ENCODE data around the gene VTI1B.

Gene VTI1B

DNA sequence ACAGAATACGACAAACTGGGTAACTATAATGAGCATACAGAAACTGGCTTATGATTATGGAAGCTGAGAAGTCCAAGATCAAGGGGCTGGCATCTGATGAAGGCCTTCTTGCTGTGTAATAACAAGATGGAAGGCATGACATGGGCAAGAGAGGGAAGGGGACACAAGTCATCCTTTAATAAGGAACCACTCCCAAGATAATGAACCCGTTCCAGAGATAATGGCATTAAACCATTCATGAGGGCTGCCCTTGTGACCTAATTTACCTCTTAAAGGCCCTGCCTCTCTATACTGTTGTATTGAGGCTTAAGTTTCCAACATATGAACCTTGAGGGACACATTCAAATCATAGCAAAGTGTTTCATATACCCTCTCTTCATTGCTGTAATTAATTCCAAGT, 4.6 kb upstream of the VTI1B start:
- ATAC-seq, result no peak

DNA sequence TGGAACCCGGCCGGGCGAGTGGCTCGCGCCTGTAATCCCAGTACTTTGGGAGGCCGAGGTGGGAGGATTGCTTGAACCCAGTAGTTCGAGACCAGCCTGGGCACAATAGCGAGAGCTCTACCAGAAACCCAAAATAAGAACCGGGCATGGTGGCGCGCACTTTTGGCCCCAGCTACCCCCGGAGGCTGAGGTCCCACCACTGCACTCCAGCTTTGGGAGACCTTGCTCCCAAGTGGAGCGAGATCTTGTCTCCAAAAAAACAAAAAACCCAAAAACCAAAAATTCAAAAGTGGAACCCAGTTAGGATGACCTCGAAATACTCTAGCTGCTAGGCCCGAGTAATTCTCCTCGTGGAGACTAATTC, 769 bp upstream of the VTI1B start:
- no peak for DNase-seq
- no peak for ATAC-seq

More for the DNA sequence above, 4.6 kb upstream of the VTI1B start:
- DNase-seq, result no peak

- peak; percentile 69 for ATAC-seq
- DNase-seq, result peak; percentile 71
Measured at GRCh38 chr14:67674139-67674479, 323 bp downstream of the VTI1B start.

GRCh38 chr14:67673451-67673850, 981 bp downstream of the VTI1B start:
- ATAC-seq (no peak), DNase-seq (no peak)

- DNase-seq (peak; percentile 15), ATAC-seq (peak; percentile 68)
Measured at GRCh38 chr14:67668559-67668958, 5.9 kb downstream of the VTI1B start.

DNA sequence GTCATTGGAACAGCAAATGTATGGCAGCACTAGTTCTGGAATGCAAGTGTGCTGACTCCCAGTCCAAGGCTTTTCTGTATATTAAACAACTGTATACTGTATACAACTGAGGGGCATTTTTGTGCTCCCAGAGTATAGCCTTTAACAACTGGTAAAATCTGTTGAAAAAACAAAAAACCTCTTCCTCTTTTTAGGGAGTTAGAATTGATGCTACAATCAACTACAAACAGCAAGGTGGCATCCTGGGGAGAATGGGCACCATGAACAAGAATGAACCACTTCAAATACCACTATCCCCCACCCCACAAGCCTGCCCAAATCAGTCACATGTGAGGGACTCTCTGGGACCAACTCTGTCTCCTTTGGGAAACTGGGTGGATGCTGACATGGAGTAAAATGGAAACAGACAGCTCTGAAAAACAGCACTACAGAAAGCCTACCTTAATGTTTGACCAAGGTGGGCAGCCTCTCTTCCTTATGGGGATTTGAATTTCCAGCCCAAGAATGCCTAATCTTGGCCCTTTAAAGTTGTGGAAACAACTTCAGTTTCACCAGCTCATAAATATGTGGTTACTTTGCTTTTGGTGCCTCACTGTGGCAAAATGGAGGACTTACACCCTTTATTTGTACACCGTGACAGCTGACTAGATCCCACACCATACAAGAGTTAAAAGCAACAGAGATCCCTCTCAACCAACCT, 7.5 kb downstream of the VTI1B start:
- DNase-seq, result no peak

GRCh38 chr14:67665868-67666267, 8.6 kb downstream of the VTI1B start:
- no peak for DNase-seq

More for the DNA sequence above, 7.5 kb downstream of the VTI1B start:
- ATAC-seq, result peak; percentile 70

DNA sequence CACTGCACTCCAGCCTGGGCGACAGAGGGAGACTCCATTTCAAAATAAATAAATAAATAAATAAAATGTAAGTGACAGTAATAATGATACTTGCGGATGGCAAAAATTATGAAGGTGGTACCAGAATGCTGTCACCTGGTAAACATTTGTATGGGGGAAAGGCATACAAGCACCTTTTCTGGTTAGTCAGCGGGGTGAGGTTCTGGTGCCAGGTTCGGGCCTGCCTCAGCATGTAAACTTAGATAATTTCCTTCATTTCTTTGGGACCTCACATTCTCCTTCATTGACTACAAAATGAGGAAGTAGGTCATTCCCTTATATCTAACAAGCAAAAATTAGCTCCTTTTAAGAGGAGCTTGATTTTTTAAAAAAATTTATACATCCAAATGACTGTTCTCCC, 10.8 kb downstream of the VTI1B start:
- ATAC-seq, result no peak
- no peak for DNase-seq

More at GRCh38 chr14:67665868-67666267, 8.6 kb downstream of the VTI1B start:
- ATAC-seq, result no peak

DNA sequence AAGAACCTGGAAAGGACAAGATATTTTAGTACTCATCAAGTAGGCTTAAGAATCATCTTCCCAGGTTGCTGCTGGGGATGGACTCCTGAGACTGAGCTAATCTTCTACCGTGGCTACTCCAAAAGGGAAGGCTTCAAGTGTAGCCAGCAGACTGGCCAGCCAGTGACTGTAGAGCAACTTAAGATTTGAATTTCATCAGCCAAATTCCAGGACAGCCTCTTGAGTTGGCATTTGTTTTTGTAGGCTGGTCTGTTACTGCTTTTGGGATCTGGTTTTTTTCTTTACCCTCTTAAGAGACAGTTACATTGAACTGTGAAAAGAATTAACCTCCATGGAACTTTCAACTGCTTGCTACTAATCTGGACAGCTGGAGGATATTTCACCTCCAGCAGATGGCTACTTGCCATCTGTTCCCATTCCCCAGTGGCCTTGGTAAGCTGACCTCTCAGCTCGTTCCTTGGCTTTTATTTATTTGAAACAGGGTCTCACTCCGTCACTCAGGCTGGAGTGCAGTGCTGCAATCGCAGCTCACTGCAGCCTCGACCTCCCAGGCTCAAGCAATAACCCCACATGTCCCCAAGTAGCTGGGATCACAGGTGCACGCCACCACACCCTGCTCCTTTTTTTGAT, 20.7 kb downstream of the VTI1B start:
- ATAC-seq, result no peak

DNA sequence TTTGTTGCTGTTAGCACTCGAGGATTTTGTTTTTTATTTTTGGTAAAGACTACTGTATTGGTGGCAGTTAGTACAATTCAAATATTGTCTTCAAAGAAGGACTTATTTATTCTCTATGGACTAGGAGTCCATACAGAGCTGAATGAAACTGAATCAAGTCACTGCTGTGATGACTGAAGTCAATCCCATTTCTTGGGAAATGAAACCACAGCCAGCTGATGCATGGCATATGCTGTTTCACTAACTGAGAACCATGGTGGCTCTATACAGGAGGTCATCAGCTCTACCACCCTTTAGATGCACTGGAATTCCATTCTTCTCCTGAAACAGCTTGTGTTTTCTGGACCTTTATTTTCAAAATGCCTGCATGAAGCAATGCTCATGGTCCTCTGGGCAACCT, 22.2 kb downstream of the VTI1B start:
- DNase-seq (no peak), ATAC-seq (no peak)

More for the DNA sequence above, 20.7 kb downstream of the VTI1B start:
- no peak for DNase-seq

GRCh38 chr14:67650694-67651093, 23.7 kb downstream of the VTI1B start:
- ATAC-seq, result no peak
- no peak for DNase-seq

DNA sequence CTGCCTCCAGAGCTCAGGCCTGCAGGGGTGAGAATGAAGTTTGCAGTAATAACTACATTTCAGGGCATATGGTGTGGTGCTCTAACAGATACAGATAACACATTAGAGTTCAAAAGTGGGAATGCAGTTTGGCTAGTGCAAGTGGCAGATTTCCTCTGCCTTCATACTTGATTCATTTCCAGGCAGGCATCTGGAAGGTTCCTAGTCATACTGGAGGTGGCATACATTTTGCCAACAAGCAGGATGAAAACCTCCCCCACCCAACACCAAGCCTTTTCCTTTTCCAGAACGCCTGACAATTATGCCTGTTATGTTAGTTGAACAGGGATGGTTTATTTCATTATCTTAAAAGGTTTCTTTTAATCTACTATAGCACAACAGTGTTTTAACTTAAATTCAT, 24.3 kb downstream of the VTI1B start:
- ATAC-seq, result no peak
- DNase-seq, result no peak

- no peak for DNase-seq
Measured at GRCh38 chr14:67646131-67646530, 28.3 kb downstream of the VTI1B start.

DNA sequence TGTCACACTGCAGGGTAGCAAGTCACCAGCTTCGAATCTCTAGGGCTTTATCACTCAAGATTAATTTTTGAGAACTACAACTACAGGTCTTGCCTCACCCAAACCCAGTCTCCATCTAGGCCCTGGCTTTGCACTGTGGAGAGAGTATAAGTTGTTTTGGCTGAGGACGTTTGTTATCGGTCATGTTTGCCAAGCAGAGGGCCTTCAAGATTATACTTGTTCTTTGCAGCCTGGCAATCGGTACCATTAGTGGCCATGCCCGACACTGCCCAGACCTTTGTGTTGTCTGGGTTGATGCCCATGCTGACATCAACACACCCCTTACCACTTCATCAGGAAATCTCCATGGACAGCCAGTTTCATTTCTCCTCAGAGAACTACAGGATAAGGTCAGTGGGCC, 29.0 kb downstream of the VTI1B start:
- no peak for ATAC-seq
- no peak for DNase-seq

More at GRCh38 chr14:67646131-67646530, 28.3 kb downstream of the VTI1B start:
- ATAC-seq, result no peak

GRCh38 chr14:67644428-67644827, 30.0 kb downstream of the VTI1B start:
- ATAC-seq, result no peak
- DNase-seq, result no peak

DNA sequence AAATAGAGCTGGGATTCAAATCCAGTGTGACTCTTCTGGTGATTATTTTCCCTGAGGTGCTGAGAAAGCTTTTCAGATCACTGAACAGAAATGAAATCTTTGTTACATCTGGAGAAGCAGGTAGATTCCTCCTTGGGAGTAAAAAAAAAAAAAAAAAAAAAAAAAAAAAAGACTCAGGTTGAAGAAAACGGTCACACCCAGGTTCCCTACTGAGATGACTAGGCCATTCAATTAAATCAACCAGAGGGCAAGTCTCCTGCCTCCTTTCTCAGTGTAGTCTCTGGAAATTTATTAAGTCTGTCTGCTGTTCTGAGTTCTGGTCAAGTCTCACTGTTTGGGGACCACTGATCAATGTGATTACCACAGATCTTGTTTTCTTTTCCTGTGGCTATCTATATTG, 30.7 kb downstream of the VTI1B start:
- DNase-seq, result no peak
- no peak for ATAC-seq

DNA sequence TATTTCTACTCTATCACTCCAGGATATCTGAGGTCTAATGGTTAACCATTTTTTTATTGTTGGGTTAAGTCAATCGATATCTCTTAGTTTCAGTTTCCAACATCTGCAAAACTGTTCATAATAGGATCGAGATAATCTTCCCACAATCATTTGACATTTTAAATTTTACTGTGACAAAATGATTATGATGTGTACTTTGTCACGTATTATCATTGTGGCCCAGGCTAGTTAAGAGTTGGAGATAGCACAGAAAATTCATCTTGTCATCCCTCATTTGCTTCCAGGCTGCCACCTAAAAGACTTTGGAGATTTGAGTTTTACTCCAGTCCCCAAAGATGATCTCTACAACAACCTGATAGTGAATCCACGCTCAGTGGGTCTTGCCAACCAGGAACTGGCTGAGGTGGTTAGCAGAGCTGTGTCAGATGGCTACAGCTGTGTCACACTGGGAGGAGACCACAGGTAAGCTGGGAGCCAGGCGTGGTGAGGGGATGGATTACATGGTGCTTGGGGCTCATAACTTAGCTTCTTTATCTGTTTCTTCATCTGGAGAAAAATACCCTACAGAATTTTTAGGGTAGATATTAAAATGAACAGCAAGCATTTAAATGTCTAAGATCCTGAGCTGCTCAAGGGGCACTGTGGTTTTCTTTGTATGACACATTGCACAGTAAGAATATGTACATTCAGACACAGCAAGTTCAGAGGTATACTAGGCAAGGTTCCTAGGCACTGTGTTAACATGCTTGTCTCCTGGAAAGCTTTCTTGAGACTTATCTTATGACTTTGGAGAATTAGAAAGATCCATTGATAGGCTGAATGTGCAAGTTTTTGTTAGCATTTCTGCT, 32.3 kb downstream of the VTI1B start:
- peak; percentile 82 for ATAC-seq
- DNase-seq, result peak; percentile 23

DNA sequence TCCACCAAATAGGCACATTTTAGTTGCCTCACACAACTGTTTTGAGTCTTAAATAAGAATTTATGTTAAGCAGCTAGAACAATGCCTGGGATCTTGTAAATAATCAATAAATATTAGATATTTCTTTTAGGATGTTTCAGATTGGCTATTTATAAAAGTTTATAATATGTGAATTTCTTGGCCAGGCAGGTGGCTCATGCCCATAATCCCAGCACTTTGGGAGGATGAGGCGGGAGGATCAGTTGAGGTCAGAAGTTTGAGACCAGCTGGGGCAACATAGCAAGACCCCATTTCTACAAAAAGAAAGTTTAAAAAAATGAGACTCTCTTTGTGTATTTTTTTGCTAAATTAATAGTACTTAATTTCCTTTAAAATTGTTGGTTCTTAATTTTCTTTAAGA, 33.0 kb downstream of the VTI1B start:
- no peak for ATAC-seq
- DNase-seq, result no peak

DNA sequence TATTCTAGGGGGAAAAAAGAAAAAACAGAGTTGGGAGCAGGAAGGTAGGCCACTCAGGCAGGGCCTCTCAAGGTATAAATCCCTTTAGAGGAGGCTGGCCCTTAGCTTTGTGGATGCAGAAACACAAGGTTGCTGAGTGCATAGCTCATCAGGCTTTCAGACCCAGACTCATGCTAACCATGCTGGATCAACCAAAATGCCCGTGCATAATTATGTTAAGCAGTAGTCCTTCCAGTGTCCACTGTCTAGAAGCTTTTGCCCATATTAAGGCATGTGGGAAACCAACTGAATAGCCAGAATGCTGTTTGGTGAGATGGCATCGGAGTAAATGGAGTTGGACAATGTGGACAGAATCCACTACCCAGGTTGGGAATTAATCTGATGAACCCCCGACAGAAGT, 35.8 kb downstream of the VTI1B start:
- no peak for ATAC-seq

GRCh38 chr14:67636361-67636919, 38.0 kb downstream of the VTI1B start:
- DNase-seq, result no peak
- peak; percentile 28 for ATAC-seq

More for the DNA sequence above, 35.8 kb downstream of the VTI1B start:
- DNase-seq, result no peak

- DNase-seq (no peak), ATAC-seq (no peak)
Measured at GRCh38 chr14:67633451-67634147, 40.8 kb downstream of the VTI1B start.

- DNase-seq (no peak), ATAC-seq (no peak)
Measured at GRCh38 chr14:67630938-67631337, 43.5 kb downstream of the VTI1B start.
